MM.1S (cell line): ENCODE measurements around the gene CLEC4C.

ENCODE experiments used
- DNase-seq: peaks from one replicate; pipeline ENCODE4 v3.0.0-alpha.2; 2015
- H2AFZ ChIP-seq: fragments of 300-600 bp; sonication (generic); 2 replicates; pipeline ENCODE4 v1.6.0; 2016; ENCODE audit warnings: antibody characterized with exemption, low read length
- H3F3A ChIP-seq: fragments of 300-600 bp; sonication (generic); 2 replicates; pipeline ENCODE4 v1.6.1; 2016; ENCODE audit warnings: mild to moderate bottlenecking, antibody characterized with exemption, low read length, moderate library complexity, mixed read lengths; ENCODE audit not compliant: insufficient read depth
- H3K27ac ChIP-seq: fragments of 300-600 bp; sonication (generic); 2 replicates; pipeline ENCODE4 v1.5.1; 2016; ENCODE audit warnings: mild to moderate bottlenecking, low read length
- H3K27me3 ChIP-seq: fragments of 300-600 bp; sonication (generic); replicated peaks from 2 replicates; pipeline ENCODE4 v1.6.0; 2016; ENCODE audit warnings: low read length; ENCODE audit not compliant: insufficient read depth
- H3K36me3 ChIP-seq: fragments of 300-600 bp; sonication (generic); replicated peaks from 2 replicates; pipeline ENCODE4 v1.6.1; 2016; ENCODE audit warnings: mild to moderate bottlenecking, low read length, mixed read lengths; ENCODE audit not compliant: insufficient read depth
- H3K4me1 ChIP-seq: fragments of 300-600 bp; sonication (generic); 2 replicates; pipeline ENCODE4 v1.6.1; 2016; ENCODE audit warnings: low read length, mixed read lengths
- H3K4me2 ChIP-seq: fragments of 300-600 bp; sonication (generic); 2 replicates; pipeline ENCODE4 v1.6.0; 2016; ENCODE audit warnings: low read depth, low read length
- H3K4me3 ChIP-seq: fragments of 300-600 bp; sonication (generic); 2 replicates; pipeline ENCODE4 v1.5.1; 2016; ENCODE audit warnings: low read length, mixed read lengths
- H3K79me2 ChIP-seq: fragments of 300-600 bp; sonication (generic); 2 replicates; pipeline ENCODE4 v1.6.1; 2016; ENCODE audit warnings: mixed run types, low read length, mixed read lengths
- H3K9ac ChIP-seq: fragments of 300-600 bp; sonication (generic); 2 replicates; pipeline ENCODE4 v1.6.1; 2016; ENCODE audit warnings: low read length, mixed read lengths
- H3K9me2 ChIP-seq: fragments of 300-600 bp; sonication (generic); replicated peaks from 2 replicates; pipeline ENCODE4 v1.6.1; 2016; ENCODE audit warnings: mild to moderate bottlenecking, low read length, mixed read lengths; ENCODE audit not compliant: insufficient read depth
- H3K9me3 ChIP-seq: fragments of 300-600 bp; sonication (generic); replicated peaks from 2 replicates; pipeline ENCODE4 v1.6.1; 2016; ENCODE audit warnings: mild to moderate bottlenecking, low read length, mixed read lengths; ENCODE audit not compliant: insufficient read depth
- H4K20me1 ChIP-seq: fragments of 300-600 bp; sonication (generic); 2 replicates; pipeline ENCODE4 v1.6.1; 2016; ENCODE audit warnings: mild to moderate bottlenecking, low read length, moderate library complexity, mixed read lengths; ENCODE audit not compliant: insufficient read depth
- EZH2 ChIP-seq: fragments of 300-600 bp; sonication (generic); optimal IDR thresholded peaks from 2 replicates; pipeline ENCODE3; 2017; ENCODE audit warnings: low read depth, mild to moderate bottlenecking, antibody characterized with exemption, low read length, mixed read lengths
- EZH2phosphoT487 ChIP-seq: fragments of 300-600 bp; sonication (generic); IDR thresholded peaks from 2 replicates; pipeline ENCODE4 v1.6.1; 2018; ENCODE audit warnings: antibody characterized with exemption, low read length
- TF ChIP-seq, protein P1 (sequence below): fragments of 300-600 bp; sonication (generic); IDR thresholded peaks from 2 replicates; pipeline ENCODE4 v1.5.1; 2016; ENCODE audit warnings: antibody characterized with exemption, low read length, mixed read lengths

The CLEC4C gene

DNA sequence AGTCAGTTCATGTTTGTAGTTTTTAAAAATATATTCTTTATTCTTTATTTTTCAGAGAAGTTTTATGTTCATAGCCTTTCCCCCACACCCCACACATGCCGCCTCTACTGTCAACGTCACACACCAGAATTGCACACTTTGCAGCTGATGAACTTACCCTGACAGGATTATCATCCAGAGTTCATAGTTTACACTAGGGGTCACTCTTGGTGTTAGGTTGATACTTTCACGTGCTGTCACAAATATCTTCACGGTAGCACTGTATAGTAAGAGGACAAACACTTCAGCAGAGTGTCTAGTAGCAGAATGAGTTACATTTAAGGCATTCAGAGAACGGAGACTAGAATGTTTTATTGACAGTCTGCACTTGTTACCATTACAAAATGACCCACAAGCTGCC is 30.8 kb downstream of the CLEC4C start:
- no peaks in the 10 kb centered on the region for H3F3A ChIP-seq
- H3K9me2 ChIP-seq: no peaks in the 10 kb centered on the region
- no peaks in the 10 kb centered on the region for H3K79me2 ChIP-seq
- no peak overlapping the region for H3K4me3 ChIP-seq
- no peaks in the 10 kb centered on the region for H3K27me3 ChIP-seq
- H3K9me3 ChIP-seq: no peaks in the 10 kb centered on the region
- peak; percentile 38 for DNase-seq
- no peaks in the 10 kb centered on the region for H4K20me1 ChIP-seq
- no peak overlapping the region for H2AFZ ChIP-seq
- no peaks in the 10 kb centered on the region for H3K36me3 ChIP-seq
- no peaks in the 10 kb centered on the region for H3K4me1 ChIP-seq
- H3K27ac ChIP-seq: no peak overlapping the region
- no peak overlapping the region for H3K9ac ChIP-seq
- H3K4me2 ChIP-seq: no peak overlapping the region
- TF ChIP-seq, protein P1, sequence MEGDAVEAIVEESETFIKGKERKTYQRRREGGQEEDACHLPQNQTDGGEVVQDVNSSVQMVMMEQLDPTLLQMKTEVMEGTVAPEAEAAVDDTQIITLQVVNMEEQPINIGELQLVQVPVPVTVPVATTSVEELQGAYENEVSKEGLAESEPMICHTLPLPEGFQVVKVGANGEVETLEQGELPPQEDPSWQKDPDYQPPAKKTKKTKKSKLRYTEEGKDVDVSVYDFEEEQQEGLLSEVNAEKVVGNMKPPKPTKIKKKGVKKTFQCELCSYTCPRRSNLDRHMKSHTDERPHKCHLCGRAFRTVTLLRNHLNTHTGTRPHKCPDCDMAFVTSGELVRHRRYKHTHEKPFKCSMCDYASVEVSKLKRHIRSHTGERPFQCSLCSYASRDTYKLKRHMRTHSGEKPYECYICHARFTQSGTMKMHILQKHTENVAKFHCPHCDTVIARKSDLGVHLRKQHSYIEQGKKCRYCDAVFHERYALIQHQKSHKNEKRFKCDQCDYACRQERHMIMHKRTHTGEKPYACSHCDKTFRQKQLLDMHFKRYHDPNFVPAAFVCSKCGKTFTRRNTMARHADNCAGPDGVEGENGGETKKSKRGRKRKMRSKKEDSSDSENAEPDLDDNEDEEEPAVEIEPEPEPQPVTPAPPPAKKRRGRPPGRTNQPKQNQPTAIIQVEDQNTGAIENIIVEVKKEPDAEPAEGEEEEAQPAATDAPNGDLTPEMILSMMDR: peak; percentile 24
- TF ChIP-seq EZH2phosphoT487 (no peak), EZH2 (no peak)

DNA sequence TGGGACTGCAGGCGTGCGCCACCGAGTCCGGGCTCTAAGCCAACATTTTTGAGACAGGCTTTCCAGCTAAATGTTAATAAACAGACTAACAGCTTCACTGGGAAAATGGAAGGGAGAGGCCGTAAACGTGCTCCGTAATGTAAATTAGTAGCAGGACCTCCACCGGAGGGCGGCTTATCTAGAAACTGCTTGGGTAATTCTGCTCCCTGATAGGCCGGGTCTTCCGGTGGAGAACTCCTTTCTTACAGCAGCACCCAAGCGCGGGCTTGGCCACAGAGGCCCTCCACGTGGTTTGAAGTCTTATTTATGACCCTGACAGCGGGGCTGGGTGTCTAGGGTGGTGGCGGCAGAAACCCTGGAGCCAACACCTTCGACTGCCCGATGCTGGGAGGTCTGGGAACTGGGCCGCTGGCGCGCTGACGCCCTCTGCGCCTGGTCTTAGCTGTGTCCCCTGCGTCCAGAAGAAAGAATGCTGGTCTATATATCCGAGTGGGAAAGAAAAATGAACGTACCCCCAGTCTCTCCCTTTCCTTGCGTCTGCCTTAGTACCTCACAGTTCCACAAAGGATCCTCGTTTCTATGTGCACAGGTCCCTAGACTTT is 34.2 kb downstream of the CLEC4C start:
- no peak overlapping the region for H3K4me3 ChIP-seq
- H3K9me3 ChIP-seq: no peaks in the 10 kb centered on the region
- no peaks in the 10 kb centered on the region for H3K36me3 ChIP-seq
- no peaks in the 10 kb centered on the region for H3K79me2 ChIP-seq
- no peaks in the 10 kb centered on the region for H4K20me1 ChIP-seq
- H3K9ac ChIP-seq: no peak overlapping the region
- TF ChIP-seq EZH2 (no peak), EZH2phosphoT487 (no peak)
- TF ChIP-seq, protein P1: no peak
- no peaks in the 10 kb centered on the region for H3F3A ChIP-seq
- H3K27ac ChIP-seq: no peak overlapping the region
- H3K27me3 ChIP-seq: no peaks in the 10 kb centered on the region
- no peaks in the 10 kb centered on the region for H3K4me1 ChIP-seq
- H3K9me2 ChIP-seq: no peaks in the 10 kb centered on the region
- H2AFZ ChIP-seq: no peak overlapping the region
- no peak overlapping the region for H3K4me2 ChIP-seq
- no peak for DNase-seq

DNA sequence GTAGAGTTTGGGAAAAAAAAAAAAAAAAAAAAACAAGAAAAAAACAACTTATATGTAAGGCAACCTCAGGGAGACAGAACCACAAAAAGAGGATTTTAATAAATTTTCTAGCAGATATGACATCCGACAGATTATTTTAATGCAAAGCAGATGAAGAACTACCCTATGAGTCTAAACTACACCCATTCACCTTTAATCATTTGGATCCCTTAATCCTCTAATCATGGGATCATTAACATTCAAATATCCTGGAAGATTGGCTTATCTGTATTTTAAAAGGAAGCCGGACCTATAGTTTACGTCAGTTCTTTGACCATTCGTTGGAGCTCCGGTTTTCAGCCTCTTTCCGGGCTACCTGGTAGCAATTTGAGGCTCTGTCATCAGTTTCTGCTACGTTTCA is 36.0 kb downstream of the CLEC4C start, which contains the start of gene DPPA3:
Gene DPPA3, plus strand, starts transcription at position 301 of the 400 bp plus-strand sequence. CDS start 138 bp downstream, outside the sequence.
- H3F3A ChIP-seq: no peaks in the 10 kb centered on the region
- no peaks in the 10 kb centered on the region for H3K4me1 ChIP-seq
- H3K9me3 ChIP-seq: no peaks in the 10 kb centered on the region
- H3K4me3 ChIP-seq: no peak within 1 kb of the TSS
- no peaks in the 10 kb centered on the region for H3K36me3 ChIP-seq
- H3K79me2 ChIP-seq: no peaks in the 10 kb centered on the region
- H4K20me1 ChIP-seq: no peaks in the 10 kb centered on the region
- no peaks in the 10 kb centered on the region for H3K27me3 ChIP-seq
- no peak for DNase-seq
- H2AFZ ChIP-seq: no peak within 1 kb of the TSS
- TF ChIP-seq EZH2 (no peak), EZH2phosphoT487 (no peak)
- TF ChIP-seq, protein P1: no peak
- no peak within 1 kb of the TSS for H3K27ac ChIP-seq
- H3K9me2 ChIP-seq: no peaks in the 10 kb centered on the region
- H3K9ac ChIP-seq: no peak within 1 kb of the TSS
- H3K4me2 ChIP-seq: no peak within 1 kb of the TSS
